ENCODE results near the gene ADAM22.
A peak's percentile ranks its signal among the peaks of the same experiment; 100 is the strongest.

- peak; percentile 70 for TF ChIP-seq CTCF (IDR thresholded peaks at IDR 0.05; ENCODE audit: low read depth, low read length, poor library complexity, severe bottlenecking)
- TF ChIP-seq EZH2phosphoT487 (IDR thresholded peaks at IDR 0.05; ENCODE audit: borderline replicate concordance, low read length), result no peak
Measured at GRCh38 chr7:88111140-88111743, 177.2 kb downstream of the ADAM22 start.

Measured in DOHH2 (cell line).